H9 (cell line): ENCODE data around the gene SNED1. TPM values are rescaled to one million over a fixed set of nuclear protein-coding genes. Genes with fewer than 3 reads are reported as not detected.

Experiments
- DNase-seq: peaks from one replicate; pipeline ENCODE4 v3.0.0-alpha.2; 2017
- H2AFZ ChIP-seq: one replicate; pipeline ENCODE4 v1.6.1; 2013; ENCODE audit warnings: mild to moderate bottlenecking, low read length, control low read depth, moderate library complexity
- H2AK5ac ChIP-seq: 2 replicates; pipeline ENCODE4 v1.6.1; 2013; ENCODE audit warnings: low read length, control low read depth, mixed read lengths; ENCODE audit not compliant: insufficient read length
- H2BK120ac ChIP-seq: one replicate; pipeline ENCODE4 v1.6.1; 2013; ENCODE audit warnings: low read depth, mild to moderate bottlenecking, low read length, control low read depth, inconsistent platforms; ENCODE audit not compliant: poor library complexity, severe bottlenecking
- H2BK12ac ChIP-seq: 2 replicates; pipeline ENCODE4 v1.6.1; 2013; ENCODE audit warnings: low read length, control low read depth, mixed read lengths, low read depth; ENCODE audit not compliant: insufficient read length
- H2BK15ac ChIP-seq: 2 replicates; pipeline ENCODE4 v1.6.1; 2013; ENCODE audit warnings: low read depth, low read length, control low read depth
- H2BK20ac ChIP-seq: one replicate; pipeline ENCODE4 v1.6.1; 2013; ENCODE audit warnings: low read depth, mild to moderate bottlenecking, low read length, control low read depth, inconsistent platforms; ENCODE audit not compliant: poor library complexity, severe bottlenecking
- H2BK5ac ChIP-seq: 2 replicates; pipeline ENCODE4 v1.6.1; 2013; ENCODE audit warnings: low read length, control low read depth, mixed read lengths; ENCODE audit not compliant: insufficient read length
- H3K14ac ChIP-seq: 2 replicates; pipeline ENCODE4 v1.6.1; 2013; ENCODE audit warnings: low read length, control low read depth; ENCODE audit not compliant: insufficient read depth
- H3K18ac ChIP-seq: 2 replicates; pipeline ENCODE4 v1.6.1; 2013; ENCODE audit warnings: low read depth, mild to moderate bottlenecking, mixed read lengths, low read length, control low read depth; ENCODE audit not compliant: insufficient read length
- H3K23ac ChIP-seq: 2 replicates; pipeline ENCODE4 v1.6.1; 2013; ENCODE audit warnings: low read length, control low read depth, mixed read lengths, low read depth; ENCODE audit not compliant: insufficient read length
- H3K23me2 ChIP-seq: 2 replicates; pipeline ENCODE4 v1.6.1; 2013; ENCODE audit warnings: low read depth, mild to moderate bottlenecking, mixed read lengths, low read length, control low read depth; ENCODE audit not compliant: insufficient read length, poor library complexity, severe bottlenecking
- H3K27ac ChIP-seq: 2 replicates; pipeline ENCODE4 v1.5.1; 2013; ENCODE audit warnings: low read length, control low read depth, mixed read lengths, low read depth; ENCODE audit not compliant: insufficient read length
- H3K27me3 ChIP-seq: 2 replicates; pipeline ENCODE4 v1.6.1; 2013; ENCODE audit warnings: low read length, control low read depth, inconsistent platforms; ENCODE audit not compliant: insufficient read depth
- H3K4ac ChIP-seq: 2 replicates; pipeline ENCODE4 v1.6.1; 2013; ENCODE audit warnings: low read depth, mild to moderate bottlenecking, control low read depth, inconsistent platforms, low read length, moderate library complexity
- H3K4me1 ChIP-seq: 2 replicates; pipeline ENCODE4 v1.6.1; 2013; ENCODE audit warnings: low read length, control low read depth, inconsistent platforms; ENCODE audit not compliant: insufficient read depth
- H3K4me2 ChIP-seq: 2 replicates; pipeline ENCODE4 v1.6.1; 2013; ENCODE audit warnings: low read length, control low read depth, mixed read lengths; ENCODE audit not compliant: insufficient read length, insufficient read depth
- H3K56ac ChIP-seq: 2 replicates; pipeline ENCODE4 v1.6.1; 2013; ENCODE audit warnings: low read depth, mild to moderate bottlenecking, mixed read lengths, low read length, control low read depth; ENCODE audit not compliant: insufficient read length
- H3K79me1 ChIP-seq: 2 replicates; pipeline ENCODE4 v1.6.1; 2013; ENCODE audit warnings: low read depth, mild to moderate bottlenecking, moderate library complexity, low read length, control low read depth, inconsistent platforms; ENCODE audit not compliant: insufficient read depth, poor library complexity, severe bottlenecking
- H3K79me2 ChIP-seq: 2 replicates; pipeline ENCODE4 v1.6.1; 2013; ENCODE audit warnings: low read length, control low read depth, inconsistent platforms; ENCODE audit not compliant: insufficient read depth
- H3K9ac ChIP-seq: 2 replicates; pipeline ENCODE4 v1.6.1; 2013; ENCODE audit warnings: low read length, control low read depth, mixed read lengths; ENCODE audit not compliant: insufficient read length; ENCODE audit errors: extremely low read depth
- H3K9me3 ChIP-seq: one replicate; pipeline ENCODE4 v1.6.1; 2013; ENCODE audit warnings: low read depth, low read length, inconsistent platforms; ENCODE audit not compliant: control insufficient read depth
- H3T11ph ChIP-seq: one replicate; pipeline ENCODE4 v1.6.1; 2013; ENCODE audit warnings: mild to moderate bottlenecking, low read length, control low read depth, inconsistent platforms
- H4K20me1 ChIP-seq: one replicate; pipeline ENCODE4 v1.6.1; 2013; ENCODE audit not compliant: control insufficient read depth, insufficient read length, insufficient read depth
- H4K5ac ChIP-seq: 2 replicates; pipeline ENCODE4 v1.6.1; 2013; ENCODE audit warnings: low read depth, mild to moderate bottlenecking, mixed read lengths, low read length, control low read depth; ENCODE audit not compliant: insufficient read length
- H4K8ac ChIP-seq: replicated peaks from 2 replicates; pipeline ENCODE4 v1.6.1; 2013; ENCODE audit warnings: low read length, control low read depth, mixed read lengths, low read depth; ENCODE audit not compliant: insufficient read length
- H4K91ac ChIP-seq: 2 replicates; pipeline ENCODE4 v1.6.1; 2013; ENCODE audit warnings: low read depth, mild to moderate bottlenecking, moderate library complexity, mixed read lengths, low read length, control low read depth; ENCODE audit not compliant: insufficient read length
- H3K27ac Mint-ChIP-seq, 3 experiments: 2 replicates in 2 of 3; 3 replicates in 1 of 3; pipeline ENCODE4 v1.8.0; 2020 to 2021; ENCODE audit warnings: mixed read lengths in 3 of 3, mild to moderate bottlenecking in 1 of 3, moderate library complexity in 1 of 3
- H3K27me3 Mint-ChIP-seq: 2 replicates; pipeline ENCODE4 v1.8.0; 2021; ENCODE audit warnings: low read depth, mild to moderate bottlenecking, moderate library complexity, mixed read lengths
- H3K36me3 Mint-ChIP-seq, 3 experiments: 2 replicates in 2 of 3; 3 replicates in 1 of 3; pipeline ENCODE4 v1.8.0; 2020 to 2021; ENCODE audit warnings: low read depth in 3 of 3, mixed read lengths in 3 of 3; ENCODE audit not compliant: insufficient read depth in 1 of 3
- H3K4me1 Mint-ChIP-seq, 2 experiments: 2 replicates each; pipeline ENCODE4 v1.8.0; 2020; ENCODE audit warnings: mixed read lengths in 2 of 2
- H3K4me3 Mint-ChIP-seq, 2 experiments: 2 replicates in 1 of 2; 3 replicates in 1 of 2; pipeline ENCODE4 v1.8.0; 2020 to 2021; ENCODE audit warnings: mild to moderate bottlenecking in 2 of 2, mixed read lengths in 2 of 2, moderate library complexity in 1 of 2
- H3K9me3 Mint-ChIP-seq, 2 experiments: 2 replicates in 1 of 2; 3 replicates in 1 of 2; pipeline ENCODE4 v1.8.0; 2020; ENCODE audit warnings: mild to moderate bottlenecking in 2 of 2, mixed read lengths in 2 of 2, moderate library complexity in 1 of 2
- CTCF ChIP-seq: fragments of 200-600 bp; sonication (generic); conservative IDR thresholded peaks from 3 replicates; pipeline ENCODE4 v1.8.0; 2021; ENCODE audit warnings: antibody characterized with exemption, mild to moderate bottlenecking
- WGBS: extraction: QIAGEN DNeasy Blood & Tissue Kit; methylation state at CpG from one replicate; pipeline ENCODE4 v1.1.7; 2013; ENCODE audit warnings: missing lambda C conversion rate, low lambda C conversion rate, mixed read lengths; ENCODE audit not compliant: insufficient read length; ENCODE audit errors: extremely low coverage; 5-methylcytosine and 5-hydroxymethylcytosine counted together
- total RNA-seq: library from RNA; stranded (reverse); gene quantifications from 2 replicates; pipeline ENCODE4 v1.2.1, GENCODE V29; 2021

The SNED1 gene
- total RNA-seq, 1 experiment from 2014 or later = 2.5 TPM

GRCh38 chr2:241081190-241081642, 82.8 kb downstream of the SNED1 start:
- no peak overlapping the region for H3T11ph ChIP-seq
- no peak overlapping the region for H3K4me3 Mint-ChIP-seq
- peak overlapping the region in 1 of 3 experiments; percentile 95; a peak in 2 of 7 replicates for H3K27ac Mint-ChIP-seq
- H2BK120ac ChIP-seq = no peak overlapping the region
- H4K20me1 ChIP-seq = no peaks in the 10 kb centered on the region
- H3K18ac ChIP-seq = no peak overlapping the region
- no peaks in the 10 kb centered on the region for H3K4me1 Mint-ChIP-seq
- no peaks in the 10 kb centered on the region for H3K23me2 ChIP-seq
- H2AFZ ChIP-seq = no peak overlapping the region
- H3K4me2 ChIP-seq = no peak overlapping the region
- no peaks in the 10 kb centered on the region for H3K79me1 ChIP-seq
- no peak overlapping the region for H4K5ac ChIP-seq
- no peak overlapping the region for H2BK12ac ChIP-seq
- no peaks in the 10 kb centered on the region for H3K27me3 ChIP-seq
- H3K23ac ChIP-seq = no peak overlapping the region
- H2BK20ac ChIP-seq = no peak overlapping the region
- DNase-seq = no peak
- H2BK15ac ChIP-seq = no peak overlapping the region
- WGBS = no CpG with 5 or more reads among the region's 9 CpGs
- H3K9me3 ChIP-seq = no peaks in the 10 kb centered on the region
- H3K14ac ChIP-seq = no peak overlapping the region; the same call in 1 of the 2 replicates
- H3K4me1 ChIP-seq = no peaks in the 10 kb centered on the region
- no peaks in the 10 kb centered on the region for H3K79me2 ChIP-seq
- H2AK5ac ChIP-seq = no peak overlapping the region
- TF ChIP-seq CTCF = no peak
- no peak overlapping the region for H3K4ac ChIP-seq
- H3K27me3 Mint-ChIP-seq = no peaks in the 10 kb centered on the region
- H3K9ac ChIP-seq = no peak overlapping the region
- no peak overlapping the region for H2BK5ac ChIP-seq
- H3K36me3 Mint-ChIP-seq = peaks cover 2 to 10% (median 9%) of the 10 kb centered on the region in 3 experiments; a peak in 6 of 7 replicates
- H3K9me3 Mint-ChIP-seq = no peaks in the 10 kb centered on the region
- no peak overlapping the region for H3K27ac ChIP-seq
- H4K91ac ChIP-seq = no peak overlapping the region
- no peak overlapping the region for H4K8ac ChIP-seq
- H3K56ac ChIP-seq = no peak overlapping the region
